Parathyroid adenoma (tissue), 2 donors: ENCODE measurements around the gene ELN.

Experiments
- H2AFZ ChIP-seq: fragments of 300-600 bp; sonication (generic); one replicate; pipeline ENCODE4 v1.7.0; 2017; ENCODE audit warnings: antibody characterized with exemption, mild to moderate bottlenecking
- H3K27ac ChIP-seq: fragments of 300-600 bp; sonication (generic); one replicate; pipeline ENCODE4 v1.7.0; 2017
- H3K27me3 ChIP-seq: fragments of 300-600 bp; sonication (generic); one replicate; pipeline ENCODE4 v1.7.0; 2017; ENCODE audit warnings: low read length; ENCODE audit not compliant: control insufficient read depth, insufficient read depth
- H3K36me3 ChIP-seq: fragments of 300-600 bp; sonication (generic); one replicate; pipeline ENCODE4 v1.7.0; 2017; ENCODE audit warnings: low read length; ENCODE audit not compliant: control insufficient read depth, insufficient read depth
- H3K4me1 ChIP-seq: fragments of 300-600 bp; sonication (generic); one replicate; pipeline ENCODE4 v1.7.0; 2017; ENCODE audit warnings: control low read depth
- H3K4me2 ChIP-seq: fragments of 300-600 bp; sonication (generic); one replicate; pipeline ENCODE4 v1.7.0; 2017; ENCODE audit warnings: low read length
- H3K4me3 ChIP-seq: fragments of 300-600 bp; sonication (generic); one replicate; pipeline ENCODE4 v1.7.0; 2017; ENCODE audit warnings: low read depth, low read length
- H3K79me2 ChIP-seq: fragments of 300-600 bp; sonication (generic); one replicate; pipeline ENCODE4 v1.7.0; 2017; ENCODE audit warnings: control low read depth
- H3K9ac ChIP-seq: fragments of 300-600 bp; sonication (generic); one replicate; pipeline ENCODE4 v1.7.0; 2017; ENCODE audit warnings: mild to moderate bottlenecking
- H3K9me3 ChIP-seq: fragments of 300-600 bp; sonication (generic); one replicate; pipeline ENCODE4 v1.7.0; 2017; ENCODE audit warnings: low read length; ENCODE audit not compliant: control insufficient read depth
- CTCF ChIP-seq: fragments of 300-600 bp; sonication (generic); IDR thresholded peaks from one replicate; pipeline ENCODE4 v1.7.0; 2017; ENCODE audit warnings: antibody characterized with exemption, mild to moderate bottlenecking
- donor health status: primary hyperparathyroidism.

Gene ELN

GRCh38 chr7:74047804-74048380 is 19.9 kb downstream of the ELN start:
- no peak overlapping the region for H2AFZ ChIP-seq
- no peak overlapping the region for H3K4me2 ChIP-seq
- H3K4me1 ChIP-seq: no peaks in the 10 kb centered on the region
- H3K9ac ChIP-seq: no peak overlapping the region
- no peaks in the 10 kb centered on the region for H3K79me2 ChIP-seq
- H3K4me3 ChIP-seq: no peak overlapping the region
- no peak overlapping the region for H3K27ac ChIP-seq
- no peaks in the 10 kb centered on the region for H3K9me3 ChIP-seq
- no peaks in the 10 kb centered on the region for H3K36me3 ChIP-seq
- no peak for TF ChIP-seq CTCF
- H3K27me3 ChIP-seq: no peaks in the 10 kb centered on the region

- no peaks in the 10 kb centered on the region for H3K36me3 ChIP-seq
Observed at GRCh38 chr7:74048999-74049599, 21.1 kb downstream of the ELN start.

GRCh38 chr7:74049997-74050798 is 22.2 kb downstream of the ELN start:
- H3K27ac ChIP-seq: no peak overlapping the region
- H3K9ac ChIP-seq: no peak overlapping the region
- H3K4me1 ChIP-seq: no peaks in the 10 kb centered on the region
- H3K79me2 ChIP-seq: no peaks in the 10 kb centered on the region
- no peak overlapping the region for H3K4me2 ChIP-seq
- no peak overlapping the region for H3K4me3 ChIP-seq
- no peak overlapping the region for H2AFZ ChIP-seq
- no peaks in the 10 kb centered on the region for H3K27me3 ChIP-seq
- H3K9me3 ChIP-seq: no peaks in the 10 kb centered on the region
- no peak for TF ChIP-seq CTCF
- H3K36me3 ChIP-seq: no peaks in the 10 kb centered on the region

More at GRCh38 chr7:74048999-74049599, 21.1 kb downstream of the ELN start:
- H3K9ac ChIP-seq: no peak overlapping the region
- no peak overlapping the region for H3K4me2 ChIP-seq
- no peaks in the 10 kb centered on the region for H3K27me3 ChIP-seq
- no peaks in the 10 kb centered on the region for H3K79me2 ChIP-seq
- no peak overlapping the region for H3K4me3 ChIP-seq
- H3K27ac ChIP-seq: no peak overlapping the region
- H2AFZ ChIP-seq: no peak overlapping the region
- no peaks in the 10 kb centered on the region for H3K9me3 ChIP-seq
- H3K4me1 ChIP-seq: no peaks in the 10 kb centered on the region
- TF ChIP-seq CTCF: no peak

- no peaks in the 10 kb centered on the region for H3K36me3 ChIP-seq
- no peak overlapping the region for H3K9ac ChIP-seq
- H3K27ac ChIP-seq: no peak overlapping the region
Observed at GRCh38 chr7:74051193-74051592, 23.2 kb downstream of the ELN start.

More at GRCh38 chr7:74051193-74051592, 23.2 kb downstream of the ELN start:
- Histone ChIP-seq H3K4me3 (no peak overlapping the region), H3K9me3 (no peaks in the 10 kb centered on the region), H3K79me2 (no peaks in the 10 kb centered on the region), H3K4me2 (no peak overlapping the region), H3K27me3 (no peaks in the 10 kb centered on the region), H2AFZ (no peak overlapping the region), H3K4me1 (no peaks in the 10 kb centered on the region)
- TF ChIP-seq CTCF: no peak
